Ascending aorta (tissue), 2 donors: Measurements from ENCODE around the gene IL32. TPM values are rescaled to one million over a fixed set of nuclear protein-coding genes. Genes with fewer than 3 reads are reported as not detected.

ENCODE experiments used
- DNase-seq, 2 donors: peaks; one replicate each; pipeline ENCODE4 v3.0.0-alpha.2; 2019; ENCODE audit warnings: low spot score in 2 of 2
- H3K27ac ChIP-seq, 2 donors: fragments of 200-600 bp; sonication (generic); one replicate each; pipeline ENCODE4 v1.5.1; 2016 to 2017; ENCODE audit warnings: mild to moderate bottlenecking in 1 of 2
- H3K27me3 ChIP-seq: fragments of 200-600 bp; sonication (generic); one replicate; pipeline ENCODE4 v1.5.1; 2017
- H3K36me3 ChIP-seq, 2 donors: fragments of 200-600 bp; sonication (generic); one replicate each; pipeline ENCODE4 v1.5.1; 2016
- H3K4me1 ChIP-seq, 2 donors: fragments of 200-600 bp; sonication (generic); one replicate each; pipeline ENCODE4 v1.5.1; 2016 to 2017; ENCODE audit warnings: mild to moderate bottlenecking in 1 of 2
- H3K4me3 ChIP-seq, 2 donors: fragments of 200-600 bp; sonication (generic); one replicate each; pipeline ENCODE4 v1.5.1; 2016 to 2017; ENCODE audit warnings: mild to moderate bottlenecking in 1 of 2
- H3K9me3 ChIP-seq, 2 donors: fragments of 200-600 bp; sonication (generic); one replicate each; pipeline ENCODE4 v1.5.1; 2016
- CTCF ChIP-seq, 3 experiments: fragments of 200-600 bp in 2 of 3; fragments of 450-650 bp in 1 of 3; sonication (generic) in 2 of 3; IDR thresholded peaks; one replicate each; pipeline ENCODE4 v1.5.1; 2016 to 2019; ENCODE audit warnings: antibody characterized with exemption in 3 of 3, mild to moderate bottlenecking in 1 of 3, moderate library complexity in 1 of 3
- intact Hi-C: fragments of 100-400 bp; cut with DNase I; formaldehyde crosslinking; loops from one replicate; pipeline ENCODE4 v1.15.1; 2023
- total RNA-seq: library from RNA; depleted of rRNA; stranded (reverse); fragments of >200 nt; gene quantifications from one replicate; pipeline ENCODE4 v1.1.0, GENCODE V29; 2016

IL32 gene
- total RNA-seq, 1 donor from 2014 or later: 139 TPM

- TF ChIP-seq CTCF (IDR thresholded peaks at IDR 0.05): no peak
- H3K27me3 ChIP-seq: no peaks in the 10 kb centered on the region
- peaks cover 18 to 20% of the 10 kb centered on the region in 2 donors for H3K36me3 ChIP-seq
- no peak overlapping the region for H3K4me3 ChIP-seq
- H3K4me1 ChIP-seq: peaks cover 9 to 31% of the 10 kb centered on the region in 2 donors
- no peak for DNase-seq
- no peaks in the 10 kb centered on the region for H3K9me3 ChIP-seq
- no peak overlapping the region for H3K27ac ChIP-seq
- intact Hi-C loops: loop anchor here (10.0 kb wide), 2 partner anchors 239 to 491 kb away; partner anchors contain the start of genes CEMP1 and PDPK1
These were observed 39.4 kb upstream of the IL32 start for GRCh38 chr16:3026003-3026378.

- Histone ChIP-seq H3K36me3 (peaks cover 18 to 20% of the 10 kb centered on the region in 2 donors), H3K27ac (no peak overlapping the region), H3K9me3 (no peaks in the 10 kb centered on the region), H3K27me3 (no peaks in the 10 kb centered on the region), H3K4me1 (peaks cover 9 to 30% of the 10 kb centered on the region in 2 donors), H3K4me3 (no peak overlapping the region)
- intact Hi-C loops: loop anchor here (10.0 kb wide), 2 partner anchors 238 to 492 kb away; partner anchors contain the start of genes CEMP1 and PDPK1
- DNase-seq: no peak
- TF ChIP-seq CTCF (IDR thresholded peaks at IDR 0.05): no peak
These were observed 38.6 kb upstream of the IL32 start for GRCh38 chr16:3026609-3027488.

GRCh38 chr16:3027489-3027795 is 38.0 kb upstream of the IL32 start:
- peaks cover 9 to 27% of the 10 kb centered on the region in 2 donors for H3K4me1 ChIP-seq
- H3K9me3 ChIP-seq: no peaks in the 10 kb centered on the region
- intact Hi-C loops: loop anchor here (10.0 kb wide), 2 partner anchors 237 to 493 kb away; partner anchors contain the start of genes CEMP1 and PDPK1

GRCh38 chr16:3027983-3028715 is 37.3 kb upstream of the IL32 start:
- Histone ChIP-seq H3K27me3 (no peaks in the 10 kb centered on the region), H3K27ac (no peak overlapping the region), H3K36me3 (peaks cover 18 to 20% of the 10 kb centered on the region in 2 donors), H3K4me3 (no peak overlapping the region), H3K9me3 (no peaks in the 10 kb centered on the region), H3K4me1 (peaks cover 2 to 21% of the 10 kb centered on the region in 2 donors)
- intact Hi-C loops: loop anchor here (2.0 to 10.0 kb wide), 3 partner anchors 31 to 493 kb away; partner anchors contain the start of genes CEMP1 and PDPK1
- TF ChIP-seq CTCF (IDR thresholded peaks at IDR 0.05): peak; percentile 57 to 73 (median 65)
- DNase-seq: peak; percentile 38 to 84

More at GRCh38 chr16:3027489-3027795, 38.0 kb upstream of the IL32 start:
- DNase-seq: no peak
- TF ChIP-seq CTCF (IDR thresholded peaks at IDR 0.05): no peak
- no peak overlapping the region for H3K27ac ChIP-seq
- no peaks in the 10 kb centered on the region for H3K27me3 ChIP-seq
- H3K4me3 ChIP-seq: no peak overlapping the region
- peaks cover 18 to 20% of the 10 kb centered on the region in 2 donors for H3K36me3 ChIP-seq

- Histone ChIP-seq H3K27me3 (no peaks in the 10 kb centered on the region), H3K9me3 (no peaks in the 10 kb centered on the region), H3K4me1 (peaks cover 0 to 15% of the 10 kb centered on the region in 2 donors), H3K4me3 (no peak overlapping the region), H3K36me3 (peaks cover 18 to 20% of the 10 kb centered on the region in 2 donors), H3K27ac (no peak overlapping the region)
- DNase-seq: no peak
- no peak for TF ChIP-seq CTCF (IDR thresholded peaks at IDR 0.05)
- intact Hi-C loops: loop anchor here (2.0 to 10.0 kb wide), 3 partner anchors 30 to 494 kb away; partner anchors contain the start of genes CEMP1 and PDPK1
These were observed 36.6 kb upstream of the IL32 start for GRCh38 chr16:3028716-3029319.
